Mucosa of descending colon (tissue), 3 donors: ENCODE measurements around the gene KLK13. TPM values are rescaled to one million over a fixed set of nuclear protein-coding genes. Genes with fewer than 3 reads are reported as not detected.

Experiments used
- ATAC-seq: fragments of 200-7000 bp; cut with Tn5 transposase; one replicate; pipeline ENCODE4 v1.9.1; 2020; ENCODE audit warnings: mild to moderate bottlenecking, moderate library complexity
- DNase-seq, 3 donors: peaks; one replicate each; pipeline ENCODE4 v3.0.0-alpha.2; 2020
- H3K36me3 ChIP-seq: fragments of 200-600 bp; one replicate; pipeline ENCODE4 v1.8.0; 2021; ENCODE audit warnings: low read depth, mild to moderate bottlenecking
- H3K4me1 ChIP-seq: fragments of 200-600 bp; one replicate; pipeline ENCODE4 v1.8.0; 2021; ENCODE audit warnings: low read depth, mild to moderate bottlenecking
- H3K4me3 ChIP-seq: fragments of 200-600 bp; one replicate; pipeline ENCODE4 v1.8.0; 2021; ENCODE audit warnings: mild to moderate bottlenecking
- H3K9me3 ChIP-seq: fragments of 200-600 bp; one replicate; pipeline ENCODE4 v1.8.0; 2021; ENCODE audit warnings: mild to moderate bottlenecking
- intact Hi-C, 2 donors: fragments of 100-400 bp; cut with DNase I in 1 of 2; cut with micrococcal nuclease in 1 of 2; formaldehyde crosslinking; loops; one replicate each; pipeline versions ENCODE4 v1.11.0 to v1.11.1; 2022; cut with DNase I, micrococcal nuclease
- total RNA-seq, 3 donors: library from RNA; stranded (reverse); fragmentation: NEBNext Ultra II Directional in 2 of 3; extraction: Animal tissue kit (Norgen Biotek cat#: 25700) in 2 of 3; gene quantifications; one replicate each; pipeline versions ENCODE4 v1.2.1 to v1.2.4, GENCODE V29; 2021 to 2023
- TF ChIP-seq, protein P1 (sequence below): fragments of 200-600 bp; IDR thresholded peaks from one replicate; pipeline ENCODE4 v1.8.0; 2022; ENCODE audit warnings: antibody characterized with exemption, mild to moderate bottlenecking
- donor health status: DM: no; HTN: no; CAD: no; lungs with moderate emphysema.
- donor health status: DM: no; HTN: no; CAD: no.
- donor health status: DM: no; HTN: yes; CAD: no.

KLK13 gene
- total RNA-seq, 3 donors from 2014 or later, result 0.22 to 2.7 (median 0.84) TPM

DNA sequence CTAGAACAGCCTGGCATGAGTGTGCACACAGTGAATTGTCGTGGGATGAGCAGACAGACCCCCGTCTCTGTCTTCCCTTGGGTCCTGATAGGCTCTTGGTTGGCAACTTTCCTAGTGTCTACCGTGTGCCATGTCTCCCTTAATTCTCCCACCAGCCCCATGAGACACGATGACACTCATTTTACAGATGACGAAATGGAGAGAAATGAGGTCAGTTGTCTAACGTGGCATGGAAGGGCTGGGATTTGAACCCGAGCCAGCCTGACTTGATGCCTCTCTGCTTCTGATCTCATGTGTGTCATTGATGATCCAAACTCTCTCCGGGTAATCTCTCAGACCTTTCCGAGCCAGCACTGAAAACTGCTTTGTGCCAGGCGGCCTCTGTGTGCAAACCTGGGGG, 26.2 kb upstream of the KLK13 start:
- TF ChIP-seq, protein P1, sequence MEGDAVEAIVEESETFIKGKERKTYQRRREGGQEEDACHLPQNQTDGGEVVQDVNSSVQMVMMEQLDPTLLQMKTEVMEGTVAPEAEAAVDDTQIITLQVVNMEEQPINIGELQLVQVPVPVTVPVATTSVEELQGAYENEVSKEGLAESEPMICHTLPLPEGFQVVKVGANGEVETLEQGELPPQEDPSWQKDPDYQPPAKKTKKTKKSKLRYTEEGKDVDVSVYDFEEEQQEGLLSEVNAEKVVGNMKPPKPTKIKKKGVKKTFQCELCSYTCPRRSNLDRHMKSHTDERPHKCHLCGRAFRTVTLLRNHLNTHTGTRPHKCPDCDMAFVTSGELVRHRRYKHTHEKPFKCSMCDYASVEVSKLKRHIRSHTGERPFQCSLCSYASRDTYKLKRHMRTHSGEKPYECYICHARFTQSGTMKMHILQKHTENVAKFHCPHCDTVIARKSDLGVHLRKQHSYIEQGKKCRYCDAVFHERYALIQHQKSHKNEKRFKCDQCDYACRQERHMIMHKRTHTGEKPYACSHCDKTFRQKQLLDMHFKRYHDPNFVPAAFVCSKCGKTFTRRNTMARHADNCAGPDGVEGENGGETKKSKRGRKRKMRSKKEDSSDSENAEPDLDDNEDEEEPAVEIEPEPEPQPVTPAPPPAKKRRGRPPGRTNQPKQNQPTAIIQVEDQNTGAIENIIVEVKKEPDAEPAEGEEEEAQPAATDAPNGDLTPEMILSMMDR, result no peak
- H3K4me1 ChIP-seq, result peaks cover 2% of the 10 kb centered on the region
- DNase-seq, result no peak
- intact Hi-C loops, result no loop called here
- no peaks in the 10 kb centered on the region for H3K9me3 ChIP-seq
- no peak overlapping the region for H3K4me3 ChIP-seq
- H3K36me3 ChIP-seq, result no peaks in the 10 kb centered on the region
- no peak for ATAC-seq

DNA sequence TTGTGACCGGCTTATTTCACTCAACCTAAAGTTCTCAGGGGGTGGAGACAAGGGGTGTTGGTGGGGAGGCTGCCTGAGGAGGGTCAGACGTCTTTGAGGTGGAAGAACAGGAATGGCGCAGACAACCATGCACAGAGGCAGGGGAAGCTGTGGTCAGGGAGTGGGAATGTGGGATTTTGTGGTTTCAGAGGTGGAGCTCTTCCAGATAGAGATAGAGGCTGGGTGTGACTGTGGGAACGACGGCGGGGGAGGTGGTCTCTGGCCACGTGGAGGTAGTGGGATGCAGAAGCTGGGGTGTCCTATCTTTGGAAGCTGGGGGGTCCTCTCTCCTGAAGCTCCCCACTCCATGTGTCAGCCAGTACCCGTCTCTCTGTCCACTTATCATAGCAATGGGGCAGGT, 25.6 kb upstream of the KLK13 start:
- Histone ChIP-seq H3K4me3 (no peak overlapping the region), H3K36me3 (no peaks in the 10 kb centered on the region), H3K9me3 (no peaks in the 10 kb centered on the region), H3K4me1 (peaks cover 2% of the 10 kb centered on the region)
- no peak for ATAC-seq
- TF ChIP-seq, protein P1, result no peak
- intact Hi-C loops, result no loop called here
- no peak for DNase-seq

DNA sequence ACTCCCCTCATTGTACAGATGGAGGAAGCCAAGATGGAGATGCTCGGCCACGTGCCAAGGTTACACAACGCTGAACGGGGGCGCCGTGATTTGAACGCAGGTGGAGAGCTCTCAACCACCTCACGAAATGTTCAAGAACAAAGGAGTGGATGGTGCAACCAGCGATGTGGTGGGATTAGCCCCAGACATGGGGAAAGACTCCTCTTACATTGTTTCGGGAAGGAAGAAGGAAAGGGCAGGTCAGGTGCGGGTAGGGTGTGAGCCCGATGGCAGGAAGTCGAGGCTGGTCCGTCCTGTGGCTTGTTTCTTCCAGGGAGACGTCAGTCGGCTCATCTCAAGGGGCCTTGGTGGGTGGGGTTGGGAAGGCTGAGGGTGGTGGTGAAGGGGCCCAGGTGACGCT, 24.9 kb upstream of the KLK13 start:
- no peak overlapping the region for H3K4me3 ChIP-seq
- TF ChIP-seq, protein P1, result no peak
- no peak for ATAC-seq
- DNase-seq, result no peak
- intact Hi-C loops, result no loop called here
- H3K9me3 ChIP-seq, result no peaks in the 10 kb centered on the region
- H3K4me1 ChIP-seq, result peaks cover 2% of the 10 kb centered on the region
- H3K36me3 ChIP-seq, result no peaks in the 10 kb centered on the region

DNA sequence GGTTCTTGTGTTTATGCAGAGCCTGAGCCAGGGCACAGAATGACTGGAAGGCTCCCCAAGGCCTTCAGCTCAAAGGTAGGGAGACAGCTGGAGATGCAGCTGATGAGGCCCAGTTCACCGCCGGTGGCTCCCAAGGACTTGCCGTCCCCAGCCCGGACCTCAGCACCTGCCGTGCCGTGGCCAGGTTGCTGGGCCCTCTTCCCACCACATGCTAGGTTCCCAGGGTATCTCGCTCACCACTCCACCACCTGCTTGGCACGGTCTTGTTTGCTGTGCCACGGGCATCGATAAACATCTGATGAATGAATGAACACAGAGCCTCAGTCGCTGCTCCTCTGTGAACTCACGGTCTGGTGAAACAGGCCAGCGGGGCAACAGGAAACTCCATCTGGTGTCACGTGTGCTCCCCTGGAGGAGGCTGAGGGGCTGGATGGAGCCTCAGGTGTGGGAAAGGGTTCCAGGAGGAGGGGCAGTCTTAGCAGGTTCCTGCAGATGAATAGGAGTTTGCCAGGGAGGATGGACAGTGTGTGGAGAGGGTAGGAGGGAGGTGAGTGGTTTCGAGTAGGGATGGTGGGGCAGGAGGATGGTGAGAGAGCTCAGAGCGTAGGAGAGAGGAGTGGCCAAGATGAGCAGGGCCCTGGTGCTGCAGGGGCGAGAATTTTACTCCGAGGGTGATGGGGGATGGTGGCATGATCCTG, 21.4 kb upstream of the KLK13 start:
- Histone ChIP-seq H3K36me3 (no peaks in the 10 kb centered on the region), H3K4me1 (no peaks in the 10 kb centered on the region), H3K9me3 (no peaks in the 10 kb centered on the region), H3K4me3 (no peak overlapping the region)
- DNase-seq (no peak), ATAC-seq (no peak)
- TF ChIP-seq, protein P1, result no peak
- intact Hi-C loops, result no loop called here

DNA sequence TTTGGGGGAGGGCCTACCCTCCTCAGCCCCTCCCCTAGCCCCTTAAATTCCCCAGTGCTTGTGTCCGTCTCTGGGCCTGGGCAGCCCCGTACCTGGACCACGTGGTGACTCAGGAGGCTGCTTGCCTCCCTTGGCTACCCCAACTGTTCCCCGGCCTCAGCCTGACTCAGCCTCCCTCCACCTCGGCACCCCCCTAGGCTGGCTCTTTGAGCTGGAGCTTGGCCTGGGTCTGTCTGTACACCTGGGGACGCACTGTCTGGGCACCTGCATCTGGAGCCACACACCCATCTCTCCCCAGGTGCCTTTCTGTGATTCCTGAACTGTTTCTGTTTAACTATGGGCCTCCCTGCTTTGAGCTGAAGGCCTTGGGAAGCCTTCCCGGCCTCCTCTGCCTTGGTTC, 19.6 kb upstream of the KLK13 start:
- no peak for ATAC-seq
- no peak overlapping the region for H3K4me3 ChIP-seq
- intact Hi-C loops, result no loop called here

More for the DNA sequence above, 19.6 kb upstream of the KLK13 start:
- TF ChIP-seq, protein P1, result no peak
- Histone ChIP-seq H3K9me3 (no peaks in the 10 kb centered on the region), H3K36me3 (no peaks in the 10 kb centered on the region), H3K4me1 (no peaks in the 10 kb centered on the region)
- DNase-seq, result no peak
